Stimulated activated CD4-positive, alpha-beta T cell treated with anti-CD3 and anti-CD28 coated beads, Interleukin-4, amount 100 ng/mL, for 4 hours (primary cell): Measurements from ENCODE around the gene SUB1.
"Not testable (repeated sequence)": the region's sequence is repeated elsewhere in the genome, so short reads cannot be mapped to it uniquely, and the experiment has no call there.

Experiments used
- DNase-seq, 2 experiments: peaks; one replicate each; pipeline ENCODE4 v3.0.0-alpha.2; 2020

SUB1 gene

DNA sequence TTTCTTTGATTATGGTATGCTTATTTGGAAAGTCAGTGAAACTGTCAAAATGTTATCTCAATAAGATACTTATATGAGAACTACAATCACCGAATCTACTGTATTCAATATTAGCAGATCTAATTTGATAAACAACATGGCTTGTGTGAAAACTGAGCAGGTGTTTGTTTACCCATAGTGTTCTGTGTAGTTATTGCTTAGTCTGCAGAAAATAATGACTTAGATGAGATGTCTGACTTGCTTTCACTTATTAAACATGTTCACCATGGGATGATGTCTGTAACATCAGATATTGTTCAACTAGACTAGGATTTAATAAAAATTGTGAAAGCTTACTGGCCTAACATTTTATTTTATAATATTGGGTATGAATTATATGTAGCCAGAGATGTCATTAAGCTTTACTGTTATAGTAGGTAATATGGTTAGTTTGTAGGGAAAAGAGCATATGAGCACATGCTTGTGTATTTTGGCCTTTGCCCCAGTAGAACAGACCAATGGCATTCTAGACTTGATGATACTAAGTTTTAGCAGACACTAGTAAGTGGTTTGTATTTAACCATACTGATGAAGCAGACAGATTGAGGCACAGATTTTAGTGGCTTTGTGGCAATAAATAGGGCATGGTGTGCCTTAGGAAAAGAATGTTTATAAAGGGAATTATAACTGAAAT is 16.4 kb downstream of the SUB1 start:
- DNase-seq = no peak

DNA sequence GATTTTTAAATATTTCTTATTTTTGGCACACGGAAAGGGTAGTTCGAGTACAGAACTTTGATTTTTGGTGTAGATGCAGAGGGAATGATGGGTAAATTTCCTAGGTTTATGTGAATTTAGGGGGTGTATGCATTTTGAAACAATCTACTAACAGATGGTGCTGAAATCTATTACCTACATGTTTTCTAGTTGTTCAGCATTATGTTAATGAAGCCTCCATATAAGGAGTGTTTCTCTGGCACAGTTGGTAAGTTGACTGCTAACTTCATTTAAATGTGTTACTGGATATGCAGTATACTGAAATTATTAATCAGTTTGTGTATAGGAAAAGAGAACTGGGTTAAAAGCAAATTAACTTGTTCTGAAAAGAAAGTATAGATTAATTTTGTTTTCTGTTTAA is 17.5 kb downstream of the SUB1 start:
- no peak for DNase-seq

DNA sequence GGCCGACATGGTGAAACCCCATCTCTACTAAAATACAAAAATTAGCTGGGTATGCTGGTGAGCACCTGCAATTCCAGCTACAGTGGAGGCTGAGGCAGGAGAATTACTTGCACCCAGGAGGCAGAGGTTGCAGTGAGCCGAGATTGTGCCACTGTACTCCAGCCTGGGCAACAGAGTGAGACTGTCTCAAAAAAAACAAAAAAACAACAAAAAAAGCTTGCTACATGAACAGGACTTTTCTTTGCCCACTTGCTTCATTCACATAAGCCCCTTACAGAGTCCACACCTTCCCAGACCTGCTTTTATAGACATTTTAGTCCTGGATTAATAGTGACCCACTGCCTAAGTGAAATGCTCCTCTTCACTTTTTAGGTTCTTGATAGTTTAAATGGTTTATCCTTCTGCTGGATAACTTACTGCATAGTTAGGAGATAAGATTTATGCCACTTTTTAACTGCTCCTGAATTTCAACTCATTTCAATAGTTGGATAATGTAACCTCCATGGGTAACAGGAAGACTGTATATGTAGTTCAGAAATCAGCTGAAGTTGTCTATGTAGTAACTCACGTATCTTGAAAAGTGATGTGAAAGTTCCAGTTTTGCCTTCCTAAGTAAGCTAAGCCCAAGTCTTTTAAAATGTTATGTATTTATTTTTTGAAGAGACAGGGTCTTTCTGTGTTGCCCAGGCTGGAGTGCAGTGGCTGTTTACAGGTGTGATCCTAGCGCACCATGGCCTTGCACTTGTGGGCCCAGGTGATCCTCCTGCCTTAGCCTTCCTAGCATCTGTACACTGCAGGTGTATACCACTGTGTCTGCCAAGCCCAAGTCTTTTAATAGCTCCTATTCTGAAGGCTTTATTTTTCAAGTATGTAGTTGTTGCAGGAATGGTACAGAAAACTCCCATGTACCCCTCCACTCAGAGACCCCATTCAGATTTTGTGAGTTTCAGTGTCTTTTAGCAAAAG is 19.7 kb downstream of the SUB1 start:
- DNase-seq = no peak

DNA sequence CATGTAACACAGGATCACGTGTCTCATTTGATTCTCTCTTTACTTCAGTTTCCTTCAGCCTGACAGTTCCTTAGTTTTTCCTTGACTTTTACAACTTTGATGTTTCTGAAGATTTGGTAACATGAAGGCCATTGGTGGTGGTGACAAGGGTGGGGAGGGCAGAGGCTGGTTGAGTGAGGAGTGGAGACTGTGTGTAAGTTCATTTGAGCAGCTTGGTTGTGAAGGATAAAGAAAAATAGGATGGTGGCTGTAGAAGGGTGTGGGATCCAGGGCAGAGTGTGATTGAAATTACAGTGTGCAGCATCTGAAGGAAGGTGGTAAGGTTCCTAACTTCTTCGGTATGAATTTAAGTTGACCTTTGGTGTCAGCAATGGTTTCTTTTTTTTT is 20.4 kb downstream of the SUB1 start:
- DNase-seq = no peak

DNA sequence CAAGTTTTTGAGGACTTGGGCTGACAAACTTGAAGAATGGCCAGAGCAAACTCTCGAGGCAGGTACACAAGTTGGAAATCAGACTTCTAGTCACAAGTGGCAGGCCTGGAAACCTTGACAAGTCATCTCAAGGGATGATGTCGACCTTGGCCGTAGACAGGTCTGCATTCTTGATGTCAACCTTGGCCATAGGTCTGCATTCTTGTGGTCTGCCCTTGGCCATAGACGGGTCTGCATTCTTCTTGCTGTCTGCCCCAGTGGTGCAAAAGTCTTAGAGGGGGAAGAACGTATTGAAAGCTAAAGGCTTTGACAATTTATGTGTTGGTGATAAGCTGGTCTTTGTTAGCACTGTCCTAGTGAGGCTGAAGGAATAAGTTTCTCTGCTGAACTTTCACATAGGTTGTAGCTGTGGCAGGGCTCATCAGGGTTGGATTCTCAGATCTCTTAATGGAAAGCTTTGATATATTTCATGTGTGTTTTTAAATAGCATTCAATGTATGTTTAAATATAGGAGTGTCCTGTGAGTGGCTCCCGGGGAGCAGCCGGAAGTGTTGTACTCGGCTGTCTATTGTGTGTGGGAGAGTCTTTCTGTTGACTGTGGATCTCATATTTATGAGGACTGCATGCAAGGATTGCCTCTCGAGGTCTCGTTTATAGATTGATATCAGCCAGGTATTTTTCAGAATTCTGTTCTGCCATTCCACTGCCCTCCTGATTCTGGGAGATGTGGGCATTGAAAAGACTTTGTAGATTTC is 27.0 kb downstream of the SUB1 start:
- DNase-seq = no peak

DNA sequence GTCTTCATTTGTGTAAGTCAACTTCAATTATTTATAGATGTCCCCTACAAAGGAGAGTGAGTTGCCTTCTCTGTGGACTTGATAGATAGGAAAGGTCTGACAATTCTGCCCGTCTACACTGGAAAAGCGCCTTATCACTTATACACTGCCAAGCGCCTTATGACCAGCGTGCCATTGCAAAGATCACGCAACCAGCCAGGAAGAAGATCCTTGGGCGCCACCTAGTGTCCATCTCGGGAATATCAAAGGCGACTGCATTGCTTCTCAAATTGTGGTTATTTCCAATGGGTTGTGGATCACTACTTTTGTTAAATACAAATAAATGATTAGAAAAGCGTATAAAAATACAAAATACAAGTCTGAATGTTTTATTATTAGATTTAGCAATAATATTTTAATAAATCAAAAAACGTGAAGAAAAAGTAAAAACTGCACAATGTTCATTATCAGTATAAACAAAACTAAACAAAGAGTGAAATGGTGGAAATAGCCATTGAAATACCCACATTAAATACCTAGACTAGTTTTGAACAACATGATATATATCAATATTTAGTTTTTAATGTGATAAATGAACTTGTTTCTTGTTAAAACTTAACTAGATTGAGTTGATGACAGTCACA is 27.8 kb downstream of the SUB1 start:
- DNase-seq = peak; percentile 69 to 79

DNA sequence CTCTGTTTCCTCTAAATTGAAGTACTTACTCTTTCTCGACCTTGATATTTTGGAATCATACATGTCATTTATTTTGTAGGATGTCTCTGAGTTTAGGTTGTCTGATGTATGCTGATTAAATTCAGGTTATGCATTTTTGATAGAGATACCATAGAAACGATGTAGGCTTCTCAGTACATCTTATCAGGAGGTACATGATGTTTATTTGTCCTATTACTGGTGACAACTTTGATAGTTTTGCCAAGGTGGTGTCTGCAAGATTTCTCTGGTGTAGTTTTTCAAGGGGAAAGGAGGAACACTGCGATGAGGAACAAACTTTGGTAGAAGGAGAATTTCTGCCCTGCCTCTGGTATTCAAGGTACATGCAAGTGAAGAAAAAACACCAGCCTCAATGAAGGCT is 29.9 kb downstream of the SUB1 start:
- DNase-seq = no peak

DNA sequence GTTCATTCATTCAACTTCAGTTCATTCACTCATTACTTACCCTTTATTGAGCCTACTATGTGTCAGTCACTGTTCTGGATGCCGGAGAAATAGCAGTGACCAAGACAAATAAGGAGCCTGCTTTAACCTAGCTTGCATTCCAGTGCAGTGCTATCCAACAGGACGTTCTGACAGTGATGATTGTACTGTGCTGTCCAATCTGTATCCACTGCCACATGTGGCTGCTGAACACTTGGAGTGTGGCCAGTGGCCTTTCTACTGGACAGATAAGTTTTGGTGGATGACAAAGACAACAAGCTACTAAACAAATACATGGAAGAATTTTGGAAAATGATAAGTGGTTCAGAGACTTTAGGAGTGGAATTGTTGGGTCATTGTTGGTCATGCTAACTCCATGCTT is 33.6 kb downstream of the SUB1 start:
- DNase-seq = no peak

DNA sequence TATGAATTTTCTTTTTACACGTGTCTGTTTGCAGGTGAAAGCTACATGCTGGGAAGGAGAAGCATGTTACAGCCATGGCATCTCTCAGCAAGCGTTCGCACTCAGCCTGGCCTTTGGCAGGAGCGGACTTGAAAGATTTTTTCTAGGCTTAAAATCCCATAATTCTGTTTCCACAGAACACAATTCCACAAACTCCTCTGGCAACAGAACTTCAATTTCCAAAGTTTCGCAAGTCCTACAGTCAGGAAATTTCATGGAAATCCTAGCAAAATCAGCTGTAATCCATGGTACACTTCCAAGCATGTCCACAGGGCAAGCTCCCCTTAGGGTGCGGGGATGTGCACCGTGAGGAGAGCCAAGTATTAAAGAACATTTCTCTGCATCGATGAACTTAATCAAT is 35.9 kb downstream of the SUB1 start:
- DNase-seq = no peak

DNA sequence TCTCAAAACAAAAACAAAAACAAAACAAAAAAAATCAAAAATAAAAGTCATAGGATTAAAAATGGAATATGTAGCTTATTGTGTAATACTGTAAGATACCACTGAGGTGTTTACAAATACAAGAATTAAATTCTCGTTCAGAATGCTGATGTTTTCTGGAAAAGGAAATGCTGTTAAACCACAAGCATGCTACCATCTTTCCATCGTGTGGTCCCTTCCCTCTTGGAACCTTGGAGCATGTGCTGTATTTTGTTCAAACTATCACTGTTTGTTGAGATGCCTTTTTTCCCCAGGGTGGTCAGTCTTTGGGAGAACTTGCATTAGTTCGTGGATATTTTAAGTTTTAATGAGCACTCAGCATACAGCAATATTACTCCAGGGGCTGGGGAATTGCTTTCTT is 39.7 kb downstream of the SUB1 start:
- DNase-seq = no peak

DNA sequence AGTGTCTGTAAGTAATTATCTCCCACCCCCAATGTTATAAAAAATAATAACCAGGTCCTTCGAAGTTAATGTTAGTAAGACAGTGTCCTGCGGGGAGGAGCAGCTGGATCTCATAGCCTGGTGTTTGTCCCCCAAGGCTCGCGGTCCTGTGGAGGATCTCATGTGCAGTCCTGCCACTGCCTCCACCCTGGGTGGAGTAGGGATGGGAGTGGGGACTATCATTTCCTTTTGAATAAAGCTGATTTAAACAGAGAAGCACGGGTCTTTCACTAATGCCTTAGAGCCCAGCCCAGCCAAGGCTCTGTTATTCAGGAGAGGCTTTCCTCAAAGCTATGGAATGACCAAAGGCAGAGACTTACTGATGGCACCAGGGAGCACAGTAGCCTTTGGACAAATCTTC is 40.2 kb downstream of the SUB1 start:
- DNase-seq = no peak

DNA sequence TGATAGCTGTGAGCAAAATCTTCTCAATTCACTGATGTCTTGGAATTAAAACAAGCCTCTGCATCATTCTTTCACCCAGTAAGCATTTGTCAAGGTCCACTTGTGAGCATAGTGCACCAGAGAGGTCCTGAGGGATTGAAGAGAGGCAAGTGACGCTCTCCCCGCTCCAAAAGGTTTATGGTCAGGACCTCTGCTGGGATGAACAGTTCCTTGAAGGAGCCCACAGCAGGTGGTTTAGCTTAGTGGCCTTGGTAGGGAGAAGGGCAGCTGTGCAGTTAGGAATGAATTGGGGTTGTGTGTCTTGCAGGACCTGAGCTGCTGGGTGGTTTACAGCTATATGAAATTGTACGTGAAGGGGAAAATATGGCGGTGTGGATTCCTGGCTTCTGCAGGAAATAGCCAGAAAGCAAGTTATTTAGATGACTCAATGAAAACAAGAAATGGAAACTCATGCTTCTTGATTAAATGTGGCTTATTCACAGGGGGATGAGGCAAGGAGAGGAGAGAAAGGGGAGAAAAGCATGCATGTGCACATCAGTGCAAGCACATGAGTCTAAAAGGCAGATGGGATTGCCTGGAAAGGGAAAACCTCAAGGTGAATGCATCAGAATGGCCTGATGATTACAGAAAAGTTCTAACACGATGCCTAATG is 42.0 kb downstream of the SUB1 start:
- no peak for DNase-seq

DNA sequence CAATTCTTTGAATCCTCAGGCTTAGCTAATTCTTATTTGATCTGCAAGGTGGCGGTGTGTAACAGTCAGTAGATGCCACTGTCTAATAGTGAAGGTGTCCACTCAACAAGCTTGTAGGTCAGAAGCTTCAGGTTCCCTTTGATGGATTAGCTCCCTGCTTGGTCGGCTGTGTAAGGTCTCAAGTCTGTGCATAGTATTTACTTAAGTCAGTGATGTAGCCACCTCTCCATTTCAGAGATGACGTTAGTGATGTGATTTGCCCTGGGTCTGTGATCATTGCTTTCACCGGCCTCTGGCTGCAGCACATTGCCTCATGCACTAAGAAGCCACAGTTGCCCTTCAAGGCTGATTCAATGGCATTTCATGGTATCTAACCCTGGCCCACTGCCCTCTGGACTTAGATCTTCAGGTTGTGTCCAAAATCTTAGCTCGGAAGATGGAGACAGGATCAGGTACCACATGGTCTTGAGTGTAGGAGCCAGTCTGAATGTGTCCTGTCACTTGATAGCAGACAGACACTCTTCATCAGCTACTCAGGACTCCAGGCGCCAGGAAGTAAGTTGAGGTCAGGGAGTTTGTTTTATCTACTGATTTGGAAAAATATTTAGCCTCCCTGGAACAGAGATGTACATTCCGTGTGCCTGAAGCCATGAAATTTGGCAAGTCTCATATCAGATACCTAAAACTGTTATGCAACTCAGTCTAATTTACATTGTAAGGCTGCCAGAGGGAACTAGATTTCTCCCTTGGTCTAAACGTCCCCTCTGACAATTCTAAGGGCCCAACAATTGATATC is 42.9 kb downstream of the SUB1 start:
- DNase-seq = no peak

DNA sequence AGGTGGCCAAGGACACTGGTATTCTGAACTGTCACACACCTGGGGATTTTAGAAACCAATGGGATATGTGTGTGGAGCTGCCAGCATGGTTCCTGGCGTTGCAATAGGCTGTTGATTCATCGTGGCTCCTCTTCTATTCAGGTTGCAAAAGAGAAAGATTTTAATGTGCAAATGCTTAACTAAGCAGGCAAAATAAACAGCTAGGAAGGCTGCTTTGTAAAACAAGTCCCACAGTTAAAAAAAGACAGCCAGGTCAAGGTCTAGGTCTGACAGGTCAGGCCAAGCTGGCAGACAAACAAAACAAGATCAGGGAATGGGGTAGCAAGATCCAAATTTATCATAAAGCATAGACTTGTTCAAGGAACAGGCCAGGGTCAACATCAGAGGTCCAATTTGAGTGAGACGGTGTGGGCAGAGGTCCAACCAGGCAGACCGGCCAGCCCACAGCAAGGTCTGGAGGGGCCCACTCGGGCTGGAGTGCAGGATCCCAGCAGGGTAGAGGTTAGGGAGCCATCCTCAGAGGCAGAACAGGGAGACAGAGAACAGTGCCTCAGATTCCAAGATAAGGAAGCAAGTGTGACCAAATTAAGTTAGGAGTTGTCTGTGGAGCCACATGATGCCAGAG is 45.6 kb downstream of the SUB1 start:
- no peak for DNase-seq

DNA sequence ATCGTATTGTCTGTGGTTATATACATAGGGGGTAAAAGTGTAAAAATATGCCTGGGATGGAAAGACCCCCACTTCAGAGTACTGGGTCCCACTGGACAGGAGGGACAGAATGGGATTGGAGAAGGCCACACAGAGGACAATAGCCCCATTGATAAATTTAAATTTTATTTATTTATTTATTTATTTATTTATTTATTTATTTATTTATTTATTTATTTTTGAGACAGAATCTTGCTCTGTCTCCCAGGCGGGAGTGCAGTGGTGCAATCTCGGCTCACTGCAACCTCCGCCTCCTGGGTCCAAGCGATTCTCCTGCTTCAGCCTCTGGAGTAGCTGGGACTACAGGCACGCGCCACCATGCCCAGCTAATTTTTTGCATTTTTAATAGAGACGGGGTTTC is 47.7 kb downstream of the SUB1 start:
- not testable (repeated sequence) for DNase-seq

DNA sequence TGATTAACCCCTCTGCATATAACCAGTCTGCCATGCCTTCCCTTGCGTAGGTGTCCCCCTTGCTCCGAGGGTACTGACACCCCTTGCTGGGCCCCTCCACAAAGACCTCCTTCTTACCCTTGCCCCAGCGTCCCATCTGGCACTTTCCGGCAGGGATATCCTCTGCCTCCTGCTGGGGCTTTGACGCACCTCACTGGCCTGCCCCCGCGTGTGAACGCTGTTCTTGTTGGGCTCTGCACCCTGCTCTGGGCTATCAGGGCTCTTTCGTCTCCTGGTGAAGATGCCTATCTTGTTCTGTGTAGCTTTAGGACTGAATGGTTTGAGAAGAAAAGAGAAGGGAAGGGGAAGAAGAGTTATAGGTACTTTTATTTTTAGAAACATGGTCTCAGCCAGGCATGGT is 53.0 kb downstream of the SUB1 start:
- no peak for DNase-seq

DNA sequence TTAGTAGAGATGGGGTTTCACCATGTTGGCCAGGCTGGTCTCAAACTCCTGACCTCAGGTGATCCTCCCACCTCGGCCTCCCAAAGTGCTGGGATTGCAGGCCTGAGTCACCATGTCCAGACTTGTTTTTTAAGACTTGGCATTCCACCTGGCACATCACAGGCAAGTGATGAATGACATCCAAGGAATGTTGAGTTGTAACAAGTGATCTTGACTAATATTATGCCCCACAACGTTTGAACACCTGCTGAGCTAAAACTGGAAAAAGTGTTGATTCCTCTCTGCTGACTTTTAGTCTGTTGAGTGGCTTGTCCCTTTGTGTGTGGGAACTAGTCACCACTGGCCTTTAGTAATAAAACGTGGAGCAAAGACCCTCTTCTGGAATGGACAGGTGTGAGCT is 54.6 kb downstream of the SUB1 start:
- no peak for DNase-seq

DNA sequence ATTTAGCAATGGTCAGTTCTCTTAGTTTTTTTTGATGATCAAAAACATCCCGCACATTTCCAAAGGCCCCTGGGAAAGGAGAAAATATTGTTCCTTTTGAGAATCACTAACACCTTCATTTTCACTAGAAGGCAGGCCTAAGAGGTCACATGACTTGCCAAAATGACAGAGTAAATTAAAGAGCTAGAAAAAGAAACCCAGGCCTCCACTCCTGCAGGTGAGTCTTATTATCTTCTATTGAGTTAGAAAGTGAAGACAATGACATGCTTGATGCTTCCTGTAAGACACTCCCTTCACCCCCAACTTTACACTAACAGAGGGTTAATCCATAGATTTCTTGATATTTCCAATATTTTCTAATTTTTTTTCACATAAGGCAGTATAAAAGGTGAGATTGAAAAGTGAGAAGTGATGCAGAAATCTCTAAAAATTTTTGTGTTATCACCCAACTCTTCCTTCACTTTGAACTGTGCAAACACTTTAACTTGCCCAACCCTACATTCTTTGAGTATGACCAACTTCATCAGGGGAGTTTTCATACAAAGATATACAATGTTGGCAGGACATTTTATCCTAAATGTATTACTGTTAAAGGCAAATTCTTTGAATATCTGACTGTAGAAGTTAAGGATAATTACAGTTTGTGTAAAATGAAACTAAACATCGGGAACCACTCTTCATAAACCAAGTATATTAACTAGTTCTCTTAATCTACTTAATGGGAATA is 57.1 kb downstream of the SUB1 start:
- DNase-seq = no peak

DNA sequence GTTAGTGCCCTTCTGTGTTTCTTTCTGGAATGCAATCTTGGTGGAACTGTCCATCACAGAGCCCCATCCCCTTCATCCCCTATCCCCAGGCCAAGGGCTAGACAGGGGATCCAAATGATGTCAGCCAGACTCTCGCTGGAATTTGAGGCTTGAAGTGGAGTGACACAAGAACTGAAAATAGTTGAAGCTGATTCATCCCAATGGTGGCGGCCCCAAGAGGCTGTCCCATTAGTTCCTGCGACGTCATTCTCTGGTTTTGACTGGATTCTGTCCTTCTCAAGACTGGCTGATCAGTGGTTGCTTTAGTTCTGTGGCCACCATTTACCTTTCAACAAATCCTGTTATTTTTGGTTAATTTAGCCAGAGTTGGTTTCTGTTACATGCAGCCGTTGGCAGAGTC is 59.9 kb downstream of the SUB1 start:
- DNase-seq = no peak
